BLaER1 treated with 17β-estradiol and CSF1 and Interleukin-3, amounts not matched to agents 10 nM and 100 nM (cell line): ENCODE results near the gene CD5L.

Source experiments
- H3K27ac ChIP-seq, 11 experiments: shearing (Covaris generic); formaldehyde crosslinking; 2 replicates each; pipeline ENCODE4 v1.8.1; 2022
- H3K27me3 ChIP-seq, 11 experiments: shearing (Covaris generic); formaldehyde crosslinking; 2 replicates each; pipeline ENCODE4 v1.8.1; 2022
- H3K36me3 ChIP-seq, 11 experiments: shearing (Covaris generic); formaldehyde crosslinking; 2 replicates each; pipeline ENCODE4 v1.8.1; 2022
- H3K4me1 ChIP-seq, 10 experiments: shearing (Covaris generic); formaldehyde crosslinking; 2 replicates each; pipeline ENCODE4 v1.8.1; 2022
- H3K4me2 ChIP-seq, 11 experiments: shearing (Covaris generic); formaldehyde crosslinking; 2 replicates each; pipeline ENCODE4 v1.8.1; 2022
- H3K4me3 ChIP-seq, 10 experiments: shearing (Covaris generic); formaldehyde crosslinking; 2 replicates each; pipeline ENCODE4 v1.8.1; 2022
- H3K9ac ChIP-seq, 11 experiments: shearing (Covaris generic); formaldehyde crosslinking; 2 replicates each; pipeline ENCODE4 v1.8.1; 2022
- H3K9me3 ChIP-seq, 11 experiments: shearing (Covaris generic); formaldehyde crosslinking; replicated peaks in 1 of 11; 2 replicates each; pipeline ENCODE4 v1.8.1; 2022
- H4K20me1 ChIP-seq, 11 experiments: shearing (Covaris generic); formaldehyde crosslinking; 2 replicates each; pipeline ENCODE4 v1.8.1; 2022
- Cebpa-rat ChIP-seq, 11 experiments: shearing (Covaris generic); IDR thresholded peaks; 2 replicates each; pipeline ENCODE4 v1.8.1; 2022

The CD5L gene

GRCh38 chr1:157785248-157785647 lies 56.4 kb downstream of the CD5L start:
- H4K20me1 ChIP-seq: no peaks in the 10 kb centered on the region
- H3K27me3 ChIP-seq: no peaks in the 10 kb centered on the region
- H3K4me2 ChIP-seq: peak overlapping the region in 2 of 11 experiments; percentile 42 to 47; a peak in 4 of 22 replicates
- H3K4me1 ChIP-seq: peaks cover 0 to 48% (median 18%) of the 10 kb centered on the region in 10 experiments; a peak in 14 of 20 replicates
- H3K27ac ChIP-seq: no peak overlapping the region
- TF ChIP-seq Cebpa-rat (IDR thresholded peaks at IDR 0.05): no peak
- 0 out of 22 replicates have a peak, but pooled peaks cover 0 to 8% (median 0%) of the 10 kb centered on the region in 11 experiments for H3K9me3 ChIP-seq
- no peaks in the 10 kb centered on the region for H3K36me3 ChIP-seq
- H3K9ac ChIP-seq: no peak overlapping the region
- no peak overlapping the region for H3K4me3 ChIP-seq

GRCh38 chr1:157784801-157785200 lies 56.8 kb downstream of the CD5L start:
- Histone ChIP-seq H3K27ac (no peak overlapping the region), H3K9ac (no peak overlapping the region), H3K9me3 (0 out of 22 replicates have a peak, but pooled peaks cover 0 to 8% (median 0%) of the 10 kb centered on the region in 11 experiments), H3K4me2 (peak overlapping the region in 2 of 11 experiments; percentile 42 to 47; a peak in 4 of 22 replicates), H3K36me3 (no peaks in the 10 kb centered on the region), H3K4me1 (peaks cover 0 to 48% (median 18%) of the 10 kb centered on the region in 10 experiments; a peak in 14 of 20 replicates), H3K27me3 (no peaks in the 10 kb centered on the region), H4K20me1 (no peaks in the 10 kb centered on the region), H3K4me3 (no peak overlapping the region)
- TF ChIP-seq Cebpa-rat (IDR thresholded peaks at IDR 0.05): no peak

- Histone ChIP-seq H4K20me1 (no peaks in the 10 kb centered on the region), H3K27ac (peak overlapping the region in 5 of 11 experiments; percentile 33 to 76 (median 60); a peak in 11 of 22 replicates), H3K27me3 (no peaks in the 10 kb centered on the region), H3K9ac (peak overlapping the region in 2 of 11 experiments; percentile 0 to 43; a peak in 2 of 22 replicates), H3K9me3 (0 out of 22 replicates have a peak, but pooled peaks cover 0 to 5% (median 0%) of the 10 kb centered on the region in 11 experiments), H3K4me1 (peaks cover 0 to 48% (median 18%) of the 10 kb centered on the region in 10 experiments; a peak in 14 of 20 replicates), H3K36me3 (no peaks in the 10 kb centered on the region), H3K4me2 (peak overlapping the region in 7 of 11 experiments; percentile 1 to 62 (median 48); a peak in 13 of 22 replicates), H3K4me3 (no peak overlapping the region)
- TF ChIP-seq Cebpa-rat (IDR thresholded peaks at IDR 0.05): no peak
These were observed 58.7 kb downstream of the CD5L start for GRCh38 chr1:157782931-157783330.

- no peak overlapping the region for H3K27ac ChIP-seq
These were observed 60.6 kb downstream of the CD5L start for GRCh38 chr1:157781048-157781447.

More at GRCh38 chr1:157781048-157781447, 60.6 kb downstream of the CD5L start:
- Histone ChIP-seq H3K4me1 (peaks cover 0 to 62% (median 26%) of the 10 kb centered on the region in 10 experiments; a peak in 14 of 20 replicates), H3K9ac (no peak overlapping the region), H3K27me3 (0 out of 22 replicates have a peak, but pooled peaks cover 0 to 3% (median 0%) of the 10 kb centered on the region in 11 experiments), H3K4me2 (peak overlapping the region in 4 of 11 experiments; percentile 5 to 38 (median 22); a peak in 5 of 22 replicates), H3K9me3 (no peaks in the 10 kb centered on the region), H3K36me3 (no peaks in the 10 kb centered on the region), H4K20me1 (no peaks in the 10 kb centered on the region), H3K4me3 (no peak overlapping the region)
- TF ChIP-seq Cebpa-rat (IDR thresholded peaks at IDR 0.05): no peak
